ENCODE results near the gene CIAO3.

The CIAO3 gene

DNA sequence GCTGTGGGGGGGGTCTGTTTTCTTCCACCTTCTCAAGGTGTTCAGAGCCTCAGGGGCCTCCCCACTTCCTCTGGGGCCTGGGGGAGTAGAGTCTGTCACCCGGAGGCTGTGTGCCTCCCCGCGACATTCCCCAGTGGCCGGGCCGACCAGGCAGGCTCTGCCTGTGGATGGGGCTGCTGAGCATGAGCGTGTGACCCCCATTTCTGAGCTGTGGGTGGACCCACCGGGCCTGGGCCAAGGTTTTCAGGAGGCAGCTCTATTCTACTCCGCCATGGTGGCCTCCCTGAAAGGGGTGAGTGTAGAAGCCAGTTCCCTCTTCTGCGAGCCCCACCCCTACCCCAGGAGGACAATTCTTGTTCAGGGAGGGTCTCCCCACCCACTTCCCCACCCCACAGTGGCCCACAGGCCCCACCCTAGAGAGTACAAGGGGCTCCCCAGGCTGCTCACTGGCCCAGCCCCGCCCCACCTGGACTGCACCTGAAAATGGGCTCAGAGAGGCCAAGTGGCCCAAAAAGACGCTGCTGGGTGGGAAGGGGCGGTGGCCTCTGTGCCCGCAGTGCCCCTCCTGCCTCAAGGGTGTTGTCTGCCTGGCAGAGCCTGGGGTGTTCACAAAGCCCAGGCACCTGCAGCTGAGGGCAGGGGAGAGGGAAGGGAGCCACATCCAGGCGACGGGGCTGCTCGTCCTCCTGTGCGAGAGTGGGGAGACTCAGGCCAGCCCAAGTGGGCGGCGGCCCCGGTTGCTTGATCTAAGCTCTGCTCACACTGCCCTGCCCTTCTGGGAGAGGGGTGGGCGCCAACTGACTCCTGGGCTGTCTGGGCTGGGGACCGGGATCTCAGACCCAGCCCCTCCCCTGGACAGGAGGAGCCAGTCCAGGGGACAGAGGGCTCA lies 21.1 kb upstream of the CIAO3 start:
- no peak overlapping the region for H3K27ac ChIP-seq (ENCODE audit: low read length)
- H3K36me3 ChIP-seq (replicated peaks; ENCODE audit: insufficient read depth, low read length), result no peaks in the 10 kb centered on the region
- no peaks in the 10 kb centered on the region for H3F3A ChIP-seq (ENCODE audit: insufficient read depth, low read length)
- no peak overlapping the region for H3K4me2 ChIP-seq (ENCODE audit: low read depth, low read length)
- H3K4me1 ChIP-seq (ENCODE audit: low read length), result no peaks in the 10 kb centered on the region
- no peaks in the 10 kb centered on the region for H3K9me2 ChIP-seq (replicated peaks; ENCODE audit: insufficient read depth, low read length)
- no peak overlapping the region for H2AFZ ChIP-seq (ENCODE audit: low read length)
- H3K27me3 ChIP-seq (replicated peaks; ENCODE audit: insufficient read depth, low read length), result peaks cover 61% of the 10 kb centered on the region
- TF ChIP-seq EZH2phosphoT487 (IDR thresholded peaks at IDR 0.05; ENCODE audit: low read length) (no peak), EZH2 (optimal IDR thresholded peaks at IDR 0.05; ENCODE audit: low read depth, low read length) (no peak)
- TF ChIP-seq, protein P1, sequence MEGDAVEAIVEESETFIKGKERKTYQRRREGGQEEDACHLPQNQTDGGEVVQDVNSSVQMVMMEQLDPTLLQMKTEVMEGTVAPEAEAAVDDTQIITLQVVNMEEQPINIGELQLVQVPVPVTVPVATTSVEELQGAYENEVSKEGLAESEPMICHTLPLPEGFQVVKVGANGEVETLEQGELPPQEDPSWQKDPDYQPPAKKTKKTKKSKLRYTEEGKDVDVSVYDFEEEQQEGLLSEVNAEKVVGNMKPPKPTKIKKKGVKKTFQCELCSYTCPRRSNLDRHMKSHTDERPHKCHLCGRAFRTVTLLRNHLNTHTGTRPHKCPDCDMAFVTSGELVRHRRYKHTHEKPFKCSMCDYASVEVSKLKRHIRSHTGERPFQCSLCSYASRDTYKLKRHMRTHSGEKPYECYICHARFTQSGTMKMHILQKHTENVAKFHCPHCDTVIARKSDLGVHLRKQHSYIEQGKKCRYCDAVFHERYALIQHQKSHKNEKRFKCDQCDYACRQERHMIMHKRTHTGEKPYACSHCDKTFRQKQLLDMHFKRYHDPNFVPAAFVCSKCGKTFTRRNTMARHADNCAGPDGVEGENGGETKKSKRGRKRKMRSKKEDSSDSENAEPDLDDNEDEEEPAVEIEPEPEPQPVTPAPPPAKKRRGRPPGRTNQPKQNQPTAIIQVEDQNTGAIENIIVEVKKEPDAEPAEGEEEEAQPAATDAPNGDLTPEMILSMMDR (IDR thresholded peaks at IDR 0.05; ENCODE audit: low read length), result no peak
- no peak overlapping the region for H3K9ac ChIP-seq (ENCODE audit: low read length)
- no peak for DNase-seq
- H3K9me3 ChIP-seq (replicated peaks; ENCODE audit: insufficient read depth, low read length), result no peaks in the 10 kb centered on the region
- H3K4me3 ChIP-seq (ENCODE audit: low read length), result no peak overlapping the region
- H4K20me1 ChIP-seq (ENCODE audit: insufficient read depth, low read length), result no peaks in the 10 kb centered on the region
- no peaks in the 10 kb centered on the region for H3K79me2 ChIP-seq (ENCODE audit: low read length)

DNA sequence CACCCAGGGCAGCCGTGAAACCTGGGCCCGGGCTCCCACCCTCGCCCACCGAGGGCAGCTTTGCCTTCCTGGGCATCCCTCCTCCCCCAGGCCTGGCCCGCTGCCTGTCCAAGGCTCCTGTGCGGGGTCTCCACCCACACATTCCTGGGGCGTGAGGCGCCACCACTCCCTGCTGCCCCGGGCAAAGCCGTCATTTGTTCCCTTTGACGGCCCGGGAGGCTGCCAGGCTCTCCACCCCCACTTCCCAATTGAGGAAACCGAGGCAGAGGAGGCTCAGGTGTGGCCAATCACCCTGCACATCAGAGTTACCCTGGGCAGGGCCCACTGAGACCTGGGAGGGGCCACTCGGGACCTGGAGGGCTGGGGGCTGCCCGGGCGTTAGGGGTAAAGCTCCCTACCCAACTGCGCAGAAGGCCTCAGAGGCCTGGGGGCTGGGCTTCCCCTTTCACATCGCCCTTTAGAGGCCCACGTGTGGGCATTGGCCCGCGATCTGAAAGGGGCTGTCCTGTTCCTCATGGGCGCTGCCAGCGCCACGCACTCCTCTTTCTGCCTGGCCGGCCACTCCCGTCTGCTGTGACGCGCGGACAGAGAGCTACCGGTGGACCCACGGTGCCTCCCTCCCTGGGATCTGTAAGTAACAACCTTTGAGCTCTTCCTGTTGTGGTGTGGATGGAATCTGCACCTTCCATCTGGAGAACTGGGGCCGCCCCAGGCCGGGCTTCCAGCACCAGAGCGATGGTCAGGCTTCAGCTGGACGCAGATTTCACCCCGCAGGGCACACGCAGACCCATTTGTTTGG lies 19.9 kb upstream of the CIAO3 start, which contains the start of gene MSLN:
TSS of gene MSLN (plus strand) at position 190 of the 799 bp plus-strand sequence. CDS start 1,947 bp downstream, outside the sequence.
- Histone ChIP-seq H3K27me3 (replicated peaks; ENCODE audit: insufficient read depth, low read length) (peaks cover 70% of the 10 kb centered on the region), H3K9me2 (replicated peaks; ENCODE audit: insufficient read depth, low read length) (no peaks in the 10 kb centered on the region), H3F3A (ENCODE audit: insufficient read depth, low read length) (no peaks in the 10 kb centered on the region), H3K4me1 (ENCODE audit: low read length) (no peaks in the 10 kb centered on the region), H3K9ac (ENCODE audit: low read length) (no peak within 1 kb of the TSS), H2AFZ (ENCODE audit: low read length) (no peak within 1 kb of the TSS), H3K4me3 (ENCODE audit: low read length) (no peak within 1 kb of the TSS), H3K27ac (ENCODE audit: low read length) (no peak within 1 kb of the TSS), H3K4me2 (ENCODE audit: low read depth, low read length) (no peak within 1 kb of the TSS), H3K79me2 (ENCODE audit: low read length) (no peaks in the 10 kb centered on the region), H3K9me3 (replicated peaks; ENCODE audit: insufficient read depth, low read length) (no peaks in the 10 kb centered on the region), H4K20me1 (ENCODE audit: insufficient read depth, low read length) (no peaks in the 10 kb centered on the region), H3K36me3 (replicated peaks; ENCODE audit: insufficient read depth, low read length) (no peaks in the 10 kb centered on the region)
- TF ChIP-seq EZH2phosphoT487 (IDR thresholded peaks at IDR 0.05; ENCODE audit: low read length) (no peak), EZH2 (optimal IDR thresholded peaks at IDR 0.05; ENCODE audit: low read depth, low read length) (no peak)
- TF ChIP-seq, protein P1 (IDR thresholded peaks at IDR 0.05; ENCODE audit: low read length), result no peak
- no peak for DNase-seq

DNA sequence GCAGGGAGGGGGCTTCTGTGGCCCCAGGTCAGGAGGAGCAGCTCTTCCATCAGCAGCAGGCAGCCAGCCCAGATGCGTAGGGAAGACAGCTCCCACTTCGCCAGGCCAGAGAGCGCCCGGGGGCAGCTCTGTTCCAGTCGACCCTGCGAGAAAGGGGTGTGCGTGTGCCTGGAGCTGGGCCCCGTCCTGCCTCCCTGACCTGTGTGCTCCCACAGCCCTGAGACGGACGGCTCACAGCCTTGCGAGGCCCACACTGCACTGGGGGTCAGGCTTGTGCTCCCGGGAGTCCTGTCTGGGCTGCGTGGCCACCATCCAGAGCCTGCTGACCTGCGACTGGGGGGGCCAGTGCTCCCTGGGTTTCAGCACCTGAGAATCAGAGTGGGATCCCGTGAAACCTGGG lies 19.3 kb upstream of the CIAO3 start:
- H3F3A ChIP-seq (ENCODE audit: insufficient read depth, low read length), result no peaks in the 10 kb centered on the region
- H2AFZ ChIP-seq (ENCODE audit: low read length), result no peak overlapping the region
- no peaks in the 10 kb centered on the region for H4K20me1 ChIP-seq (ENCODE audit: insufficient read depth, low read length)
- no peaks in the 10 kb centered on the region for H3K9me3 ChIP-seq (replicated peaks; ENCODE audit: insufficient read depth, low read length)
- no peaks in the 10 kb centered on the region for H3K79me2 ChIP-seq (ENCODE audit: low read length)
- peaks cover 72% of the 10 kb centered on the region for H3K27me3 ChIP-seq (replicated peaks; ENCODE audit: insufficient read depth, low read length)
- no peaks in the 10 kb centered on the region for H3K4me1 ChIP-seq (ENCODE audit: low read length)
- H3K4me2 ChIP-seq (ENCODE audit: low read depth, low read length), result no peak overlapping the region
- H3K27ac ChIP-seq (ENCODE audit: low read length), result no peak overlapping the region
- no peak overlapping the region for H3K4me3 ChIP-seq (ENCODE audit: low read length)
- no peaks in the 10 kb centered on the region for H3K36me3 ChIP-seq (replicated peaks; ENCODE audit: insufficient read depth, low read length)
- DNase-seq, result no peak
- H3K9ac ChIP-seq (ENCODE audit: low read length), result no peak overlapping the region
- no peaks in the 10 kb centered on the region for H3K9me2 ChIP-seq (replicated peaks; ENCODE audit: insufficient read depth, low read length)
- TF ChIP-seq EZH2phosphoT487 (IDR thresholded peaks at IDR 0.05; ENCODE audit: low read length) (no peak), EZH2 (optimal IDR thresholded peaks at IDR 0.05; ENCODE audit: low read depth, low read length) (no peak)
- TF ChIP-seq, protein P1 (IDR thresholded peaks at IDR 0.05; ENCODE audit: low read length), result no peak

All from MM.1S (cell line).